WTC11 (cell line): ENCODE results near the gene SPSB4.

Experiments
- ATF3 ChIP-seq: sonication (generic); formaldehyde crosslinking; conservative IDR thresholded peaks from 2 replicates; pipeline ENCODE4 v1.8.1; 2022; ENCODE audit warnings: mild to moderate bottlenecking, missing genetic modification reagents
- CTCF ChIP-seq: fragments of 200-600 bp; IDR thresholded peaks from 2 replicates; pipeline ENCODE4 v1.8.0; 2022; ENCODE audit warnings: antibody characterized with exemption
- TF ChIP-seq, protein P1 (sequence below): sonication (generic); formaldehyde crosslinking; IDR thresholded peaks from 2 replicates; pipeline ENCODE4 v1.8.1; 2022; ENCODE audit warnings: low read depth, missing genetic modification reagents, borderline replicate concordance
- TF ChIP-seq, protein P2 (sequence below): sonication (generic); formaldehyde crosslinking; IDR thresholded peaks from 2 replicates; pipeline ENCODE4 v1.8.0; 2022; ENCODE audit warnings: missing genetic modification reagents
- TF ChIP-seq, protein P3 (sequence below): fragments of 250-450 bp; sonication (Bioruptor Pico); IDR thresholded peaks from 2 replicates; pipeline ENCODE4 v1.9.0; 2021; ENCODE audit warnings: mild to moderate bottlenecking

GRCh38 chr3:141071681-141072260 lies 20.6 kb downstream of the SPSB4 start:
- TF ChIP-seq ATF3 (no peak), CTCF (no peak)
- TF ChIP-seq, protein P1, sequence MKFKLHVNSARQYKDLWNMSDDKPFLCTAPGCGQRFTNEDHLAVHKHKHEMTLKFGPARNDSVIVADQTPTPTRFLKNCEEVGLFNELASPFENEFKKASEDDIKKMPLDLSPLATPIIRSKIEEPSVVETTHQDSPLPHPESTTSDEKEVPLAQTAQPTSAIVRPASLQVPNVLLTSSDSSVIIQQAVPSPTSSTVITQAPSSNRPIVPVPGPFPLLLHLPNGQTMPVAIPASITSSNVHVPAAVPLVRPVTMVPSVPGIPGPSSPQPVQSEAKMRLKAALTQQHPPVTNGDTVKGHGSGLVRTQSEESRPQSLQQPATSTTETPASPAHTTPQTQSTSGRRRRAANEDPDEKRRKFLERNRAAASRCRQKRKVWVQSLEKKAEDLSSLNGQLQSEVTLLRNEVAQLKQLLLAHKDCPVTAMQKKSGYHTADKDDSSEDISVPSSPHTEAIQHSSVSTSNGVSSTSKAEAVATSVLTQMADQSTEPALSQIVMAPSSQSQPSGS (CRISPR knock-in tag), result no peak
- TF ChIP-seq, protein P2, sequence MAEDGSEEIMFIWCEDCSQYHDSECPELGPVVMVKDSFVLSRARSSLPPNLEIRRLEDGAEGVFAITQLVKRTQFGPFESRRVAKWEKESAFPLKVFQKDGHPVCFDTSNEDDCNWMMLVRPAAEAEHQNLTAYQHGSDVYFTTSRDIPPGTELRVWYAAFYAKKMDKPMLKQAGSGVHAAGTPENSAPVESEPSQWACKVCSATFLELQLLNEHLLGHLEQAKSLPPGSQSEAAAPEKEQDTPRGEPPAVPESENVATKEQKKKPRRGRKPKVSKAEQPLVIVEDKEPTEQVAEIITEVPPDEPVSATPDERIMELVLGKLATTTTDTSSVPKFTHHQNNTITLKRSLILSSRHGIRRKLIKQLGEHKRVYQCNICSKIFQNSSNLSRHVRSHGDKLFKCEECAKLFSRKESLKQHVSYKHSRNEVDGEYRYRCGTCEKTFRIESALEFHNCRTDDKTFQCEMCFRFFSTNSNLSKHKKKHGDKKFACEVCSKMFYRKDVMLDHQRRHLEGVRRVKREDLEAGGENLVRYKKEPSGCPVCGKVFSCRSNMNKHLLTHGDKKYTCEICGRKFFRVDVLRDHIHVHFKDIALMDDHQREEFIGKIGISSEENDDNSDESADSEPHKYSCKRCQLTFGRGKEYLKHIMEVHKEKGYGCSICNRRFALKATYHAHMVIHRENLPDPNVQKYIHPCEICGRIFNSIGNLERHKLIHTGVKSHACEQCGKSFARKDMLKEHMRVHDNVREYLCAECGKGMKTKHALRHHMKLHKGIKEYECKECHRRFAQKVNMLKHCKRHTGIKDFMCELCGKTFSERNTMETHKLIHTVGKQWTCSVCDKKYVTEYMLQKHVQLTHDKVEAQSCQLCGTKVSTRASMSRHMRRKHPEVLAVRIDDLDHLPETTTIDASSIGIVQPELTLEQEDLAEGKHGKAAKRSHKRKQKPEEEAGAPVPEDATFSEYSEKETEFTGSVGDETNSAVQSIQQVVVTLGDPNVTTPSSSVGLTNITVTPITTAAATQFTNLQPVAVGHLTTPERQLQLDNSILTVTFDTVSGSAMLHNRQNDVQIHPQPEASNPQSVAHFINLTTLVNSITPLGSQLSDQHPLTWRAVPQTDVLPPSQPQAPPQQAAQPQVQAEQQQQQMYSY (CRISPR knock-in tag), result no peak
- TF ChIP-seq, protein P3, sequence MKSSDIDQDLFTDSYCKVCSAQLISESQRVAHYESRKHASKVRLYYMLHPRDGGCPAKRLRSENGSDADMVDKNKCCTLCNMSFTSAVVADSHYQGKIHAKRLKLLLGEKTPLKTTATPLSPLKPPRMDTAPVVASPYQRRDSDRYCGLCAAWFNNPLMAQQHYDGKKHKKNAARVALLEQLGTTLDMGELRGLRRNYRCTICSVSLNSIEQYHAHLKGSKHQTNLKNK (CRISPR knock-in tag), result no peak
